ENCODE data around the gene RBL2. TPM values are rescaled to one million over a fixed set of nuclear protein-coding genes. Genes with fewer than 3 reads are reported as not detected.

Gene RBL2
- total and polyA plus RNA-seq, 9 of the 15 experiments (the other 6 are each of a cell fraction or from before 2014, with no cell fraction given): 7.8 to 76.3 (median 28.5) TPM

GRCh38 chr16:53434377-53435065, at the start of gene RBL2 (continued):
- TF ChIP-seq ZNF146 (CRISPR knock-in tag; IDR thresholded peaks at IDR 0.05; ENCODE audit: unreplicated experiment) (no peak), ID3 (CRISPR knock-in tag; IDR thresholded peaks at IDR 0.05) (no peak), ID3 (tag; IDR thresholded peaks at IDR 0.05) (no peak), ZBTB34 (CRISPR knock-in tag; IDR thresholded peaks at IDR 0.05) (no peak), RBM22 (IDR thresholded peaks at IDR 0.05; ENCODE audit: low read depth, low read length, poor library complexity, severe bottlenecking) (no peak), RAD21 (CRISPR knock-in tag; conservative IDR thresholded peaks at IDR 0.05 in 1 of 2, IDR thresholded peaks at IDR 0.05 in 1 of 2) (no peak), NR3C1 (CRISPR knock-in tag; IDR thresholded peaks at IDR 0.05) (peak; percentile 64; the same call in 1 of the 2 replicates), RERE (CRISPR knock-in tag; IDR thresholded peaks at IDR 0.05; ENCODE audit: borderline replicate concordance) (no peak), KHSRP (IDR thresholded peaks at IDR 0.05) (no peak), NFIX (CRISPR knock-in tag; IDR thresholded peaks at IDR 0.05; ENCODE audit: low read depth) (no peak), ZNF511 (CRISPR knock-in tag; IDR thresholded peaks at IDR 0.05) (peak; percentile 70; the same call in 1 of the 2 replicates), BCLAF1 (IDR thresholded peaks at IDR 0.05; ENCODE audit: borderline replicate concordance in 1 of 2, control insufficient read depth in 1 of 2, low read depth in 2 of 2, low read length in 1 of 2) (no peak)
